GM12864 (cell line): ENCODE results near the gene SKAP1.
"Not testable (repeated sequence)": the region's sequence is repeated elsewhere in the genome, so short reads cannot be mapped to it uniquely, and the experiment has no call there.

Source experiments
- DNase-seq: peaks from one replicate; pipeline ENCODE4 v3.0.0-alpha.2; 2011; ENCODE audit warnings: low read depth
- H3K4me3 ChIP-seq: 2 replicates; pipeline ENCODE4 v1.5.1; 2011; ENCODE audit warnings: mild to moderate bottlenecking, low read depth, low read length, control low read depth
- CTCF ChIP-seq: IDR thresholded peaks from 2 replicates; pipeline ENCODE4 v1.5.1; 2011; ENCODE audit warnings: low read depth, mild to moderate bottlenecking, moderate library complexity, low read length, control low read depth, inconsistent platforms; ENCODE audit errors: missing control alignments

Gene SKAP1

GRCh38 chr17:48373130-48373830 is 56.7 kb downstream of the SKAP1 start:
- DNase-seq: no peak
- TF ChIP-seq CTCF: no peak

DNA sequence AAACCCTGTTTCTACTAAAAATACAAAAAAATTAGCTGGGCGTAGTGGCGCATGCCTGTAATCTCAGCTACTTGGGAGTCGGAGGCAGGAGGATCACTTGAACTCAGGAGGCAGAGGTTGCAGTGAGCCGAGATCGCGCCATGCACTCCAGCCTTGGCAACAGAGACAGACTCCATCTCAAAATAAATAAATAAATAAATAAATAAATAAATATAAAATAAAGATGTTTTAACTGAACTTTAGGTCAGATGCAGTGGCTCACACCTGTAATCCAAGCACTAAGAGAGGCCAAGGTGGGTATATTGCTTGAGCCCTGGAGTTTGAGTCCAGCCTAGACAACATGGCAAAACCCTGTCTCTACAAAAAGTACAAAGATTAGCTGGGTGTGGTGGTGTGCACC is 61.0 kb downstream of the SKAP1 start:
- DNase-seq, H3K4me3 ChIP-seq: not testable (repeated sequence)

More at GRCh38 chr17:48373130-48373830, 56.7 kb downstream of the SKAP1 start:
- no peak overlapping the region for H3K4me3 ChIP-seq

- H3K4me3 ChIP-seq: no peak overlapping the region
- no peak for DNase-seq
- no peak for TF ChIP-seq CTCF
These were observed 61.6 kb downstream of the SKAP1 start for GRCh38 chr17:48368352-48368908.

DNA sequence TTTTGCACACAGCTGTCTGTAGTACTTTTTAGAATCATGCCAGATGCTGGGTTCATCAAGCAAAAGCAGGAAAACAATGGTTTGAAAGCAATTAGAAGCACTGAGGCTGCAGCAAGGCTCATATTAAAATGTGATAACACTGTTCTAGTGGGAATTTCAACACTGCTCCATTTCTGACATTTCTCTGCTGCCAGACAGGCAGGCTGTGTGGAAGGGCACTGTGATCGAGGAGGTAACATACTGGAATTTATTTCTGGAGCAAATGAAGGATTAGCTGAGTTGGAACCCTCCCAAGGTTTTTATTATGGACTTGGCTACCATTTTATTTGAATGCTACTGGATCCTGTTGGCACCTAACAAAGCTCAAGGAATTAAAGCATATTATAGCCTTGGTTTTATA is 66.9 kb downstream of the SKAP1 start:
- TF ChIP-seq CTCF: no peak
- DNase-seq: no peak
- H3K4me3 ChIP-seq: no peak overlapping the region

DNA sequence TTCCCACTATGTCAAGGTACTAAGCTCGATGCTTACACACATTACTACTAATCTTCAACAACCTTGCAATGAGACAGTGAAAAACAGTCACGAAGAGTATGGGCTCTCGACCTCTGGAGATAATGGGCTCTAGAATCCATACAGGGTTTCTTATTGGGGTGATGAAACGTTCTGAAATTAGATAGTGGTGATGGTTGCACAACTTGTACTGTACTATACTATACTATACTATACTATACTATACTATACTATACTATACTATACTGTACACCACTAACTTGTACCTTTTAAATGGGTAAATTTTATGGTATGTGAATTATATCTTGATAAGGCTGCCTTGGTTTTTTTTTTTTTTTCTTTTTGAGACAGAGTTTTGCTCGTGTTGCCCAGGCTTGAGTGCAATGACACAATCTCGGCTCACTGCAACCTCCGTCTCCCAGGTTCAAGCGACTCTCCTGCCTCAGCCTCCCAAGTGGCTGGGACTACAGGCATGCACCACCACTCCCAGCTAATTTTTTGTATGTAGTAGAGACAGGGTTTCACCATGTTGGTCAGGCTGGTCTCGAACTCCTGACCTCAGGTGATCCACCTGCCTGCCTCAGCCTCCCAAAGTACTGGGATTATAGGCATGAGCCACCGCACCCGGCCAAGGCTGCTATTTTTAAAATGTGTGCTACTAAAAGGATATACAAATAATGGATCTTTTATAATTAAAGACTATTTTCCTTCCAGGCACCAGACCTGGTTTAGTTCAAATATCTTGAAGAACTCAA is 69.0 kb downstream of the SKAP1 start:
- DNase-seq, H3K4me3 ChIP-seq: not testable (repeated sequence)

GRCh38 chr17:48357779-48358602 is 72.0 kb downstream of the SKAP1 start:
- H3K4me3 ChIP-seq: no peak overlapping the region
- TF ChIP-seq CTCF: no peak
- no peak for DNase-seq

- H3K4me3 ChIP-seq: no peak overlapping the region
- no peak for DNase-seq
- TF ChIP-seq CTCF: no peak
These were observed 73.1 kb downstream of the SKAP1 start for GRCh38 chr17:48356866-48357265.
